ENCODE results near the gene AMPD2.

Gene AMPD2

DNA sequence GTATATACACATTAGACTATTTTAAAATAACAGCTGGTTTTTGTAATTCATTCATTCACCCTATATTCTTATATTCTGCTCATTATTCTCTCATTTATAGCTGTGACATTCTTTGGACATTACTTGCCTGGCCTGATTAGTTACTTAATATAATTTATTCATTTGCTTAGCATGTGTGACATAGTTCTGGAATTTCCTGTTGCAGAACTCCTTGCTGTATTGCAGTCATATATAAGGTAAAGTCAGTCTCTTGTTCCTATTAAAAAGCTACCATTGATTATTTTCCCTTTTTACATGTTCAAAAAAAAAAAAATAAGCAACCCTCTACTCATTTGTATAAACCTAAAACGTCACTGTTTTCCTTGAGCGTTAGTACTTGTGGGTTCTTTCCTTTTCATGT is 24.1 kb upstream of the AMPD2 start:
- DNase-seq (ENCODE audit: low read depth, low spot score), result no peak
- H3K4me3 ChIP-seq (ENCODE audit: low read depth, low read length), result no peak overlapping the region
- ChIA-PET CTCF (interaction anchor here (0.7 to 1.5 kb wide), 9 partner anchors 8 to 50 kb away, joined by 3 to 5 read pairs (median 3); partner anchors contain the start of genes AMPD2 and GNAT2), POLR2A (interaction anchor here (0.7 to 1.5 kb wide), 2 partner anchors 16 to 46 kb away, joined by 3 to 7 read pairs; partner anchors contain the start of gene GNAI3)
- TF ChIP-seq, protein P1, sequence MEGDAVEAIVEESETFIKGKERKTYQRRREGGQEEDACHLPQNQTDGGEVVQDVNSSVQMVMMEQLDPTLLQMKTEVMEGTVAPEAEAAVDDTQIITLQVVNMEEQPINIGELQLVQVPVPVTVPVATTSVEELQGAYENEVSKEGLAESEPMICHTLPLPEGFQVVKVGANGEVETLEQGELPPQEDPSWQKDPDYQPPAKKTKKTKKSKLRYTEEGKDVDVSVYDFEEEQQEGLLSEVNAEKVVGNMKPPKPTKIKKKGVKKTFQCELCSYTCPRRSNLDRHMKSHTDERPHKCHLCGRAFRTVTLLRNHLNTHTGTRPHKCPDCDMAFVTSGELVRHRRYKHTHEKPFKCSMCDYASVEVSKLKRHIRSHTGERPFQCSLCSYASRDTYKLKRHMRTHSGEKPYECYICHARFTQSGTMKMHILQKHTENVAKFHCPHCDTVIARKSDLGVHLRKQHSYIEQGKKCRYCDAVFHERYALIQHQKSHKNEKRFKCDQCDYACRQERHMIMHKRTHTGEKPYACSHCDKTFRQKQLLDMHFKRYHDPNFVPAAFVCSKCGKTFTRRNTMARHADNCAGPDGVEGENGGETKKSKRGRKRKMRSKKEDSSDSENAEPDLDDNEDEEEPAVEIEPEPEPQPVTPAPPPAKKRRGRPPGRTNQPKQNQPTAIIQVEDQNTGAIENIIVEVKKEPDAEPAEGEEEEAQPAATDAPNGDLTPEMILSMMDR (IDR thresholded peaks at IDR 0.05; ENCODE audit: insufficient read depth, low read length, missing control alignments), result no peak

DNA sequence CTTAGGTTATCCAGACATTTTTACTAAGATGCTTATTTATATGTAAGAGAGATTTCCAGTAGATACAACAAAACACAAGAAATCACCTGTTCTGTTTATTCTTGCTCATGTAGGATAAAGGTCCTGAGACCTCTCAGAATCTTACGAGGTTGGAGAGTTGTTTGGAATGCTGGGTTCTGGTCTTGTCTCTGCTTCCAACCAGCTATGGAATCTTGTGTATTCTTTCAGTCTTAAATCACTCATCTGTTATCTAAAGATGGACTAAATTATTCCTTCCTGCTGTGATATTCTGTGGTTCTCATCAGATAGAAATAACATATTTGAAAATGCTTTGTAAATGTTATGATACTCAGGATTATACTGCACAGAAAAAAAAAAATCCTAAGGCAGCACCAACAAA is 21.5 kb upstream of the AMPD2 start:
- no peak overlapping the region for H3K4me3 ChIP-seq (ENCODE audit: low read depth, low read length)
- CTCF ChIA-PET, result interaction anchor here (0.7 to 1.6 kb wide), 3 partner anchors 12 to 49 kb away, joined by 3 to 4 read pairs (median 4); no protein-coding TSS in a partner anchor
- no peak for DNase-seq (ENCODE audit: low read depth, low spot score)
- TF ChIP-seq, protein P1 (IDR thresholded peaks at IDR 0.05; ENCODE audit: insufficient read depth, low read length, missing control alignments), result no peak
- POLR2A ChIA-PET, result no interaction called here

DNA sequence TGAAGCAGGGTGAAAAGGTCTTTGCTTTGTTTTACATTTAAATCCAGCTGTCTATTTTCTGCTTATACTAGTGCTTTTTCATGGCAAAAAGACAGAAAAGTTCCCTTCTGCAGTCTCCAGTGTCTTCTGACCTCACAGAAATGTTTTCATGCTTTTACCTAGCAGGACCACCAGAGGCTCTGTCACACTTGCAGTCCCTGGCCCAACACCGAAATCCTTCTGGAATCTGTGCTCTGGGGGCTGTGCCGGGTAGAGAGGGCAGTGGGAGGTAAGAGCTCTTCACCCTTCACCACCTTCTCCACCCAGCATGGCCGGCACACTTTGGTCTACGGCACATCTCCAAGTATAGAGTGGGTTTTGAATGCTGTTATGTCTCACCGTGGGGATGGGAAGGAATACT is 21.0 kb upstream of the AMPD2 start:
- no peak for DNase-seq (ENCODE audit: low read depth, low spot score)
- no peak overlapping the region for H3K4me3 ChIP-seq (ENCODE audit: low read depth, low read length)
- ChIA-PET CTCF (interaction anchor here (0.6 to 0.7 kb wide), 2 partner anchors 26 to 49 kb away, joined by 3 read pairs; no protein-coding TSS in a partner anchor), POLR2A (no interaction called here)
- TF ChIP-seq, protein P1 (IDR thresholded peaks at IDR 0.05; ENCODE audit: insufficient read depth, low read length, missing control alignments), result no peak

DNA sequence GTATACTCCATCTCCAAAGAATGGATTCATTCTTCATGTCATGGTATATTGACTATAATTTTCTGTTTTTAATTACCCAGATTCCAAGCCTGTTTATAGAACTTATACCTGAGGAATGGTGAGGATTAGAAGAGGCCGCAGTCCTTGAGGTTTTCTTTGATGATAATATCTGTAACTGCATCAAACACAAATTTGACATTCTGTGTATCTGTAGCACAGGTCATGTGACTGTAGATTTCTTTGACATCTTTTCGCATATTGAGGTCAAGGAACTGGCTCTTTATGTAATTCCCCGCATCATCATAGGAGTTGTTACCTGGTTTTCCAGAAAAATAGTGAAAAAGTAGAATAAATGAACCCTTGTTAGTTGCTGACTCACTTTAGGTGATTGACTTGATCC is 16.4 kb upstream of the AMPD2 start:
- TF ChIP-seq, protein P1 (IDR thresholded peaks at IDR 0.05; ENCODE audit: insufficient read depth, low read length, missing control alignments), result no peak
- ChIA-PET POLR2A (no interaction called here), CTCF (interaction anchor here (2.2 kb wide), 1 partner anchor 10 kb away, joined by 11 read pairs; no protein-coding TSS in a partner anchor)
- H3K4me3 ChIP-seq (ENCODE audit: low read depth, low read length), result no peak overlapping the region
- DNase-seq (ENCODE audit: low read depth, low spot score), result no peak

DNA sequence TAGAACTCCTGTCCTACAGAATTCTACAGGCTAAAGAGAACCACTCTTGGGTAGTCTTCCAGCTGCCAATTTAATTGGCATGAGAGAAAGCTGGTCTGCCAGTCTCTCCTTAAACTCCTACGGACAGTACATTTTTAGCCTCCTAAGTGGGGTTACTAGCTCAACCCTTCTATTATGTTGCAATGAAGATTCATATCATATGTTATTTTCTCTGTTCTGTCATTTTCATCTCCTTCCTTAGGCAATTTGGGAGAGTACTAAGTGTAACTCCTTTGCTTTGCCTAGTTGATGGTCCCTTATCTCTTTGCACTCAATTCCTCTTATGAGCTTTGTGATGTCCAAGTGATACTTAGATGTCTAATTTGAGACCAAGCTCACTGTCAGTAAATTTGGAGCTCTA is 14.3 kb upstream of the AMPD2 start:
- TF ChIP-seq, protein P1 (IDR thresholded peaks at IDR 0.05; ENCODE audit: insufficient read depth, low read length, missing control alignments), result no peak

DNA sequence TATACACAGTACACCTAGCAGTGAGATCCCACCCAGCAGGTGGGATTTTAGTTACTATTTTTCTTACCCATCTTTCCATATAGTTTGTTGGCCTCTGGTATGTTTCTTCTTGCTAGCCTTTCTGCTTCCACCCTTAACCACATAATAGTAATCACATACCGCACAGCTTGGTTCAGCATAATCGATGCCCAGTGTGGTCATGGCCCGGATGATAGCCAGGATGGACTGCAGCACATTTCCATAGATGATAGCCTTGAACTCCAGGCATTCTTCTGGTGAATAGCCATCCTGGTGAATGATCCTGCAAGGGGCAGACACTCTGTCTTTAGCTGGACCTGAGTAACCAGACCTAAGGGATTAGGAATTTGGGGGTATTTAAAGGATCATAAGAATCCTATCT is 9.8 kb upstream of the AMPD2 start:
- no peak overlapping the region for H3K4me3 ChIP-seq (ENCODE audit: low read depth, low read length)
- POLR2A ChIA-PET, result interaction anchor here (1.5 kb wide), 1 partner anchor 374 kb away, joined by 3 read pairs; the partner anchor contains the start of gene AHCYL1
- no peak for DNase-seq (ENCODE audit: low read depth, low spot score)
- TF ChIP-seq, protein P1 (IDR thresholded peaks at IDR 0.05; ENCODE audit: insufficient read depth, low read length, missing control alignments), result no peak
- CTCF ChIA-PET, result interaction anchor here (0.8 to 1.4 kb wide), 2 partner anchors 30 to 64 kb away, joined by 3 read pairs; no protein-coding TSS in a partner anchor

More for the DNA sequence above, 14.3 kb upstream of the AMPD2 start:
- CTCF ChIA-PET, result interaction anchor here (0.8 to 1.8 kb wide), 4 partner anchors 9 to 73 kb away, joined by 3 to 6 read pairs (median 4); no protein-coding TSS in a partner anchor
- POLR2A ChIA-PET, result interaction anchor here (0.5 kb wide), 1 partner anchor 12 kb away, joined by 3 read pairs; no protein-coding TSS in a partner anchor
- no peak for DNase-seq (ENCODE audit: low read depth, low spot score)
- no peak overlapping the region for H3K4me3 ChIP-seq (ENCODE audit: low read depth, low read length)

All from AG04449 (cell line).